Muscle layer of colon (tissue), 2 donors: ENCODE data around the gene NPAS2.

ENCODE experiments used
- H3K27ac ChIP-seq: one replicate; pipeline ENCODE4 v1.7.0; 2013; ENCODE audit warnings: low read depth, mild to moderate bottlenecking, low read length, moderate library complexity
- H3K27me3 ChIP-seq, 2 donors: one replicate each; pipeline ENCODE4 v1.7.0; 2013; ENCODE audit warnings: low read length in 2 of 2, mild to moderate bottlenecking in 2 of 2; ENCODE audit not compliant: insufficient read depth in 2 of 2, control insufficient read depth in 1 of 2
- H3K36me3 ChIP-seq: one replicate; pipeline ENCODE4 v1.7.0; 2013; ENCODE audit warnings: mild to moderate bottlenecking, low read length; ENCODE audit not compliant: insufficient read depth
- H3K4me1 ChIP-seq: one replicate; pipeline ENCODE4 v1.7.0; 2013; ENCODE audit warnings: mild to moderate bottlenecking, low read length; ENCODE audit not compliant: insufficient read depth
- H3K4me3 ChIP-seq, 2 donors: one replicate each; pipeline ENCODE4 v1.7.0; 2013; ENCODE audit warnings: low read length in 2 of 2, low read depth in 1 of 2, mild to moderate bottlenecking in 1 of 2, moderate library complexity in 1 of 2
- H3K9ac ChIP-seq: one replicate; pipeline ENCODE4 v1.7.0; 2013; ENCODE audit warnings: low read length
- H3K9me3 ChIP-seq: one replicate; pipeline ENCODE4 v1.7.0; 2013; ENCODE audit warnings: mild to moderate bottlenecking, low read length
- donor health status: abdominal sarcoma.
- donor health status: Adenocarcinoma of cecum.

The NPAS2 gene

GRCh38 chr2:100971221-100971620 lies 151.3 kb downstream of the NPAS2 start:
- H3K9ac ChIP-seq, result no peak overlapping the region
- H3K36me3 ChIP-seq, result peaks cover 5% of the 10 kb centered on the region
- no peak overlapping the region for H3K27ac ChIP-seq
- H3K9me3 ChIP-seq, result no peaks in the 10 kb centered on the region
- H3K4me1 ChIP-seq, result peaks cover 3% of the 10 kb centered on the region
- no peak overlapping the region for H3K4me3 ChIP-seq
- H3K27me3 ChIP-seq, result no peaks in the 10 kb centered on the region

- no peaks in the 10 kb centered on the region for H3K9me3 ChIP-seq
- no peak overlapping the region for H3K4me3 ChIP-seq
- H3K27me3 ChIP-seq, result no peaks in the 10 kb centered on the region
- H3K9ac ChIP-seq, result no peak overlapping the region
- H3K4me1 ChIP-seq, result peaks cover 16% of the 10 kb centered on the region
- H3K27ac ChIP-seq, result no peak overlapping the region
- peaks cover 5% of the 10 kb centered on the region for H3K36me3 ChIP-seq
Observed at GRCh38 chr2:100972452-100972851, 152.5 kb downstream of the NPAS2 start.

GRCh38 chr2:100974712-100975520 lies 155.0 kb downstream of the NPAS2 start:
- Histone ChIP-seq H3K9ac (no peak overlapping the region), H3K27me3 (no peaks in the 10 kb centered on the region), H3K36me3 (peaks cover 2% of the 10 kb centered on the region), H3K27ac (no peak overlapping the region), H3K9me3 (no peaks in the 10 kb centered on the region), H3K4me1 (peaks cover 20% of the 10 kb centered on the region), H3K4me3 (no peak overlapping the region)

- Histone ChIP-seq H3K9me3 (no peaks in the 10 kb centered on the region), H3K36me3 (no peaks in the 10 kb centered on the region), H3K27ac (no peak overlapping the region)
Observed at GRCh38 chr2:100975521-100975785, 155.5 kb downstream of the NPAS2 start.

GRCh38 chr2:100976061-100976460 lies 156.1 kb downstream of the NPAS2 start:
- H3K27ac ChIP-seq, result no peak overlapping the region
- H3K9me3 ChIP-seq, result no peaks in the 10 kb centered on the region
- peaks cover 20% of the 10 kb centered on the region for H3K4me1 ChIP-seq
- H3K9ac ChIP-seq, result no peak overlapping the region
- H3K27me3 ChIP-seq, result no peaks in the 10 kb centered on the region
- H3K4me3 ChIP-seq, result no peak overlapping the region
- H3K36me3 ChIP-seq, result no peaks in the 10 kb centered on the region

More at GRCh38 chr2:100975521-100975785, 155.5 kb downstream of the NPAS2 start:
- Histone ChIP-seq H3K27me3 (no peaks in the 10 kb centered on the region), H3K4me3 (no peak overlapping the region), H3K9ac (no peak overlapping the region), H3K4me1 (peaks cover 20% of the 10 kb centered on the region)

- Histone ChIP-seq H3K9me3 (no peaks in the 10 kb centered on the region), H3K4me1 (peaks cover 20% of the 10 kb centered on the region), H3K36me3 (no peaks in the 10 kb centered on the region), H3K27me3 (no peaks in the 10 kb centered on the region), H3K4me3 (no peak overlapping the region), H3K9ac (no peak overlapping the region), H3K27ac (peak overlapping the region; percentile 55)
Observed at GRCh38 chr2:100976645-100977391, 156.9 kb downstream of the NPAS2 start.

GRCh38 chr2:100977511-100977910 lies 157.6 kb downstream of the NPAS2 start:
- Histone ChIP-seq H3K36me3 (peaks cover 1% of the 10 kb centered on the region), H3K4me3 (no peak overlapping the region), H3K27ac (peak overlapping the region; percentile 55), H3K4me1 (peaks cover 20% of the 10 kb centered on the region), H3K27me3 (no peaks in the 10 kb centered on the region), H3K9ac (no peak overlapping the region), H3K9me3 (no peaks in the 10 kb centered on the region)

GRCh38 chr2:100978582-100979191 lies 158.7 kb downstream of the NPAS2 start:
- Histone ChIP-seq H3K9me3 (no peaks in the 10 kb centered on the region), H3K36me3 (peaks cover 4% of the 10 kb centered on the region), H3K27ac (no peak overlapping the region), H3K4me3 (no peak overlapping the region), H3K4me1 (peaks cover 20% of the 10 kb centered on the region), H3K9ac (no peak overlapping the region), H3K27me3 (no peaks in the 10 kb centered on the region)

GRCh38 chr2:100980046-100980445 lies 160.1 kb downstream of the NPAS2 start:
- Histone ChIP-seq H3K9ac (no peak overlapping the region), H3K4me3 (no peak overlapping the region), H3K27ac (no peak overlapping the region), H3K9me3 (no peaks in the 10 kb centered on the region), H3K27me3 (no peaks in the 10 kb centered on the region), H3K4me1 (peaks cover 20% of the 10 kb centered on the region), H3K36me3 (peaks cover 4% of the 10 kb centered on the region)

GRCh38 chr2:100981011-100981410 lies 161.1 kb downstream of the NPAS2 start:
- no peak overlapping the region for H3K9ac ChIP-seq
- no peaks in the 10 kb centered on the region for H3K9me3 ChIP-seq
- peaks cover 4% of the 10 kb centered on the region for H3K36me3 ChIP-seq
- no peaks in the 10 kb centered on the region for H3K27me3 ChIP-seq
- peaks cover 19% of the 10 kb centered on the region for H3K4me1 ChIP-seq
- no peak overlapping the region for H3K4me3 ChIP-seq
- no peak overlapping the region for H3K27ac ChIP-seq

- Histone ChIP-seq H3K9ac (no peak overlapping the region), H3K36me3 (peaks cover 4% of the 10 kb centered on the region)
Observed at GRCh38 chr2:100982431-100982861, 162.5 kb downstream of the NPAS2 start.

More at GRCh38 chr2:100982431-100982861, 162.5 kb downstream of the NPAS2 start:
- H3K9me3 ChIP-seq, result no peaks in the 10 kb centered on the region
- no peak overlapping the region for H3K4me3 ChIP-seq
- no peak overlapping the region for H3K27ac ChIP-seq
- no peaks in the 10 kb centered on the region for H3K27me3 ChIP-seq
- peaks cover 5% of the 10 kb centered on the region for H3K4me1 ChIP-seq
